NCI-H2227 (cell line): Measurements from ENCODE around the gene HS3ST4.

Experiments used
- DNase-seq: peaks from one replicate; lab custom pipeline; 2025; ENCODE audit not compliant: unreplicated experiment; lab: John Stamatoyannopoulos, UW

Gene HS3ST4

GRCh38 chr16:26161461-26162180, 469.9 kb downstream of the HS3ST4 start:
- no peak for DNase-seq

GRCh38 chr16:26169473-26169872, 477.7 kb downstream of the HS3ST4 start:
- no peak for DNase-seq

GRCh38 chr16:26175944-26176343, 484.2 kb downstream of the HS3ST4 start:
- DNase-seq: no peak

- no peak for DNase-seq
Observed at GRCh38 chr16:26177438-26177837, 485.7 kb downstream of the HS3ST4 start.

- no peak for DNase-seq
Observed at GRCh38 chr16:26178298-26178697, 486.5 kb downstream of the HS3ST4 start.

GRCh38 chr16:26186091-26186615, 494.4 kb downstream of the HS3ST4 start:
- DNase-seq: no peak
